Ascending aorta (tissue), 2 donors: ENCODE measurements around the gene USP24. TPM values are rescaled to one million over a fixed set of nuclear protein-coding genes. Genes with fewer than 3 reads are reported as not detected.

Experiments used
- DNase-seq, 2 donors: peaks; one replicate each; pipeline ENCODE4 v3.0.0-alpha.2; 2019; ENCODE audit warnings: low spot score in 2 of 2
- H3K27ac ChIP-seq, 2 donors: fragments of 200-600 bp; sonication (generic); one replicate each; pipeline ENCODE4 v1.5.1; 2016 to 2017; ENCODE audit warnings: mild to moderate bottlenecking in 1 of 2
- H3K27me3 ChIP-seq: fragments of 200-600 bp; sonication (generic); one replicate; pipeline ENCODE4 v1.5.1; 2017
- H3K36me3 ChIP-seq, 2 donors: fragments of 200-600 bp; sonication (generic); one replicate each; pipeline ENCODE4 v1.5.1; 2016
- H3K4me1 ChIP-seq, 2 donors: fragments of 200-600 bp; sonication (generic); one replicate each; pipeline ENCODE4 v1.5.1; 2016 to 2017; ENCODE audit warnings: mild to moderate bottlenecking in 1 of 2
- H3K4me3 ChIP-seq, 2 donors: fragments of 200-600 bp; sonication (generic); one replicate each; pipeline ENCODE4 v1.5.1; 2016 to 2017; ENCODE audit warnings: mild to moderate bottlenecking in 1 of 2
- H3K9me3 ChIP-seq, 2 donors: fragments of 200-600 bp; sonication (generic); one replicate each; pipeline ENCODE4 v1.5.1; 2016
- intact Hi-C: fragments of 100-400 bp; cut with DNase I; formaldehyde crosslinking; loops from one replicate; pipeline ENCODE4 v1.15.1; 2023
- total RNA-seq: library from RNA; depleted of rRNA; stranded (reverse); fragments of >200 nt; gene quantifications from one replicate; pipeline ENCODE4 v1.1.0, GENCODE V29; 2016
- TF ChIP-seq, protein P1 (sequence below), 3 experiments: fragments of 200-600 bp in 2 of 3; fragments of 450-650 bp in 1 of 3; sonication (generic) in 2 of 3; IDR thresholded peaks; one replicate each; pipeline ENCODE4 v1.5.1; 2016 to 2019; ENCODE audit warnings: antibody characterized with exemption in 3 of 3, mild to moderate bottlenecking in 1 of 3, moderate library complexity in 1 of 3

USP24 gene
- total RNA-seq, 1 donor from 2014 or later, result 11.2 TPM

DNA sequence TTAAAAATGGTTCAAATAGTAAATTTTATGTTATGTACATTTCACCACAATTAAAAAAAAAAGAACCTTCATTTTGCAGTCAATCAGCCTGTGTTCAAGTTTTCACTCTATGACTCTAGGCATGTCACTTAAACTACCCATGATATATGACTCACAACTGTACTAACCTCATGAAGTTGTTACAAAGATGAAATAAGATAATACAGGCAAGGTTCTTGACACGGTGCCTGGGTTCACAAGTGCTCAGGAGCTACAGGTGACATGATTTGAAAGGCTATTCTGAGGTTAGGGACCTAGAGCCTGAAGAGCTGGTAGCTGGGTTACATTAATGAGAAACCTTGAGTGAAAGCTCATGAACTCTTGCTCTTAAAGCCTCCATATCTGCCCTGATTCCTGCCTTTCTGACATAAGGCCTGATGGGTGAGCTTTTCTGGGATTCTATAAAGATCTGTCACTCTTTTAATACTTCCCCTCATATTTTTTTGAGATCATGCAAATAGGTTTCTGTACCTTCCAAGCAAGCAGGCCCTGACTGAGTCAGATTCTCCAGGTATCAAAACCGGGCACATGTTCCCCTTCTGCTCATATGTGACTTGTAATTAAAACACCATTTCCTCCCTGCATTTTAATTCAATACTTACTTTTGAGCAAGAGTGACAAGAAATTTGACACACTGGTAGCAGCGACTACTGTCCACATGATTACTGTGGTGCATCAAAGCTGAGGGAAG, 141.8 kb downstream of the USP24 start:
- TF ChIP-seq, protein P1, sequence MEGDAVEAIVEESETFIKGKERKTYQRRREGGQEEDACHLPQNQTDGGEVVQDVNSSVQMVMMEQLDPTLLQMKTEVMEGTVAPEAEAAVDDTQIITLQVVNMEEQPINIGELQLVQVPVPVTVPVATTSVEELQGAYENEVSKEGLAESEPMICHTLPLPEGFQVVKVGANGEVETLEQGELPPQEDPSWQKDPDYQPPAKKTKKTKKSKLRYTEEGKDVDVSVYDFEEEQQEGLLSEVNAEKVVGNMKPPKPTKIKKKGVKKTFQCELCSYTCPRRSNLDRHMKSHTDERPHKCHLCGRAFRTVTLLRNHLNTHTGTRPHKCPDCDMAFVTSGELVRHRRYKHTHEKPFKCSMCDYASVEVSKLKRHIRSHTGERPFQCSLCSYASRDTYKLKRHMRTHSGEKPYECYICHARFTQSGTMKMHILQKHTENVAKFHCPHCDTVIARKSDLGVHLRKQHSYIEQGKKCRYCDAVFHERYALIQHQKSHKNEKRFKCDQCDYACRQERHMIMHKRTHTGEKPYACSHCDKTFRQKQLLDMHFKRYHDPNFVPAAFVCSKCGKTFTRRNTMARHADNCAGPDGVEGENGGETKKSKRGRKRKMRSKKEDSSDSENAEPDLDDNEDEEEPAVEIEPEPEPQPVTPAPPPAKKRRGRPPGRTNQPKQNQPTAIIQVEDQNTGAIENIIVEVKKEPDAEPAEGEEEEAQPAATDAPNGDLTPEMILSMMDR (IDR thresholded peaks at IDR 0.05), result no peak
- intact Hi-C loops, result no loop called here
- H3K4me3 ChIP-seq, result no peak overlapping the region
- H3K9me3 ChIP-seq, result no peaks in the 10 kb centered on the region
- H3K27me3 ChIP-seq, result no peaks in the 10 kb centered on the region
- H3K36me3 ChIP-seq, result peaks cover 79 to 94% of the 10 kb centered on the region in 2 donors
- DNase-seq, result no peak
- no peaks in the 10 kb centered on the region for H3K4me1 ChIP-seq
- H3K27ac ChIP-seq, result no peak overlapping the region

DNA sequence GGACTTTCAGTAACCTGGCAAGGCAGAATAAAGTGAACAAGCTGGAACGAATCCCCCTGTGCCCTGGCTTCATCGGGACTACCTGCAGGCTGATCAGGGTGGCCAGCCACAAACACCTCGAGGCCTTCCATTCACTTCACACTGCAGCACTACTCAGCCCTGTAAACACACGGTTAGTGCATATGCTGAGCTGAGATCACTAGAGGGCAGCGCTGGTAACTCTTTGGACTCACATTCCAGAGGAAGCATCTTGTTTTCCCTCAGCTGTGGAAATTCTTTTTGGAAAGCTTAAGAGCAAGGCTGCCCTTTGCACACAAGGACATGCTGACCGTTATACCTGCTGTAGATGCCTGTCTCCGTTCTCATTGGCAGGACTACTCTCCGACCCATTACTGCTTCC, 143.7 kb downstream of the USP24 start:
- Histone ChIP-seq H3K9me3 (no peaks in the 10 kb centered on the region), H3K36me3 (peaks cover 68 to 94% of the 10 kb centered on the region in 2 donors), H3K27me3 (no peaks in the 10 kb centered on the region), H3K4me1 (no peaks in the 10 kb centered on the region), H3K4me3 (no peak overlapping the region), H3K27ac (no peak overlapping the region)
- TF ChIP-seq, protein P1 (IDR thresholded peaks at IDR 0.05), result no peak
- no peak for DNase-seq
- intact Hi-C loops, result no loop called here

DNA sequence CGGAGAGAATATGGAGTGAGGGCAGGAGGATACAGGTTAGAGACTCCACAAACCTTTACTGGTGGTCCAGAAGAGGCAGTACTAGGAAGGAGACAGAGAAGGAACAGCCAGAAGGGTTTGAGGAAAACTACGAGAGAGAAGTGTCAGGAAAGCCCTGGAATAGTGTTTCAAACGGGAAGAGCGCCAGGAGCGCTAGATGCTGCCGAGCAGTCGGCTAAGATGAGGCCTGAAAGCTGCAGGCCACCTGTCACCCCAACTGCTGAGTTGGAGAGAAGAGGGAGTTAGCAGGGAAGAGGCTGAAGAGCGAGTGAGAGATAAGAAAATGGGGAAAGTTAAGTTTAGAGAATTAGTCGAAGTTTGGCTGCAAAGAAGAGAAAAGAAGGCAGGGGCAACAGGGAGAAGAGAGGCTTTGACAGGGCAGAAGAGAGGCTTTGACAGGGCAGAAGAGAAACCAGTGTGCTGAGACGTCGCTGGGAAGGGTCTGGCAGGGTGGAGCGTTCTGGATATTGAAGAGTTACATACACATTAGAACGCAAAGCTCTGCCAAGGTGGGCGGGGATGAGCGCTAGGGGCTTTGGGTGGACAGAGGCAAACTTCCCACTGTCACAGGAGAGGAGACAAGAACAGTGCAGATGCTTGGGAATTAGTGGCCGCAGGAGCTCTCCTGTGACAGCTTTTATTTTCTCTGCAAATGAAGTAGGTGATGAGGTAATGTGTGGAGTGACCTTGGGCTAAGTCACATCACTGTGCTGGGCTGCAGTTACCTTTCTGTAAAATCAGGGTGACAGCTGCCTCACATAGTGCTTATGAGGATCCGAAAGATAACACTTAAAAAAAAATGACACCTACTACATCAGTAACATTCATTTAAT, 144.6 kb downstream of the USP24 start:
- Histone ChIP-seq H3K4me3 (no peak overlapping the region), H3K27me3 (no peaks in the 10 kb centered on the region), H3K4me1 (peaks cover 0 to under 1% of the 10 kb centered on the region in 2 donors), H3K9me3 (no peaks in the 10 kb centered on the region), H3K36me3 (peaks cover 63 to 87% of the 10 kb centered on the region in 2 donors), H3K27ac (no peak overlapping the region)
- TF ChIP-seq, protein P1 (IDR thresholded peaks at IDR 0.05), result no peak
- intact Hi-C loops, result no loop called here
- no peak for DNase-seq

GRCh38 chr1:55069280-55069679, 145.9 kb downstream of the USP24 start:
- Histone ChIP-seq H3K4me1 (peaks cover 0 to 8% of the 10 kb centered on the region in 2 donors), H3K9me3 (no peaks in the 10 kb centered on the region), H3K27me3 (no peaks in the 10 kb centered on the region), H3K27ac (no peak overlapping the region), H3K36me3 (peaks cover 54 to 76% of the 10 kb centered on the region in 2 donors), H3K4me3 (no peak overlapping the region)
- intact Hi-C loops, result no loop called here
- TF ChIP-seq, protein P1 (IDR thresholded peaks at IDR 0.05), result no peak
- DNase-seq, result no peak

GRCh38 chr1:55068638-55069037, 146.5 kb downstream of the USP24 start:
- H3K36me3 ChIP-seq, result peaks cover 48 to 70% of the 10 kb centered on the region in 2 donors
- H3K4me3 ChIP-seq, result no peak overlapping the region
- no peak for DNase-seq
- no peaks in the 10 kb centered on the region for H3K9me3 ChIP-seq
- no peaks in the 10 kb centered on the region for H3K27me3 ChIP-seq
- peaks cover 0 to 8% of the 10 kb centered on the region in 2 donors for H3K4me1 ChIP-seq
- TF ChIP-seq, protein P1 (IDR thresholded peaks at IDR 0.05), result no peak
- intact Hi-C loops, result no loop called here
- no peak overlapping the region for H3K27ac ChIP-seq
